Astrocyte (in vitro differentiated cells and primary cell): Measurements from ENCODE around the gene ORC4.

Source experiments
- CTCF ChIP-seq: IDR thresholded peaks from 2 replicates; pipeline ENCODE4 v1.5.1; 2011; ENCODE audit warnings: low read depth, mild to moderate bottlenecking, inconsistent platforms, low read length, moderate library complexity; ENCODE audit not compliant: insufficient read depth
- EZH2 ChIP-seq: IDR thresholded peaks from 2 replicates; pipeline ENCODE4 v1.6.1; 2012; ENCODE audit warnings: mild to moderate bottlenecking, low read length, inconsistent platforms; ENCODE audit not compliant: insufficient read depth

- TF ChIP-seq CTCF (no peak), EZH2 (no peak)
Measured at GRCh38 chr2:147909178-147909577, 111.4 kb downstream of the ORC4 start.
